HCT116 (cell line): ENCODE measurements around the gene NUBPL.

Source experiments
- EZH2 ChIP-seq: fragments of 200-600 bp; sonication (generic); IDR thresholded peaks from 2 replicates; pipeline ENCODE4 v1.6.1; 2017; ENCODE audit warnings: antibody characterized with exemption, mixed run types
- MAX ChIP-seq: IDR thresholded peaks from 2 replicates; pipeline ENCODE4 v1.6.1; 2012
- TF ChIP-seq, protein P1 (sequence below), 3 experiments: fragments of 200-600 bp in 1 of 3; sonication (generic) in 1 of 3; IDR thresholded peaks in 2 of 3; conservative IDR thresholded peaks in 1 of 3; 2 replicates each; pipeline ENCODE4 v1.5.1; 2012 to 2017; ENCODE audit warnings: low read depth in 2 of 3, low read length in 2 of 3, antibody characterized with exemption in 1 of 3, borderline replicate concordance in 1 of 3, control low read depth in 1 of 3, mild to moderate bottlenecking in 1 of 3, mixed read lengths in 1 of 3, mixed run types in 1 of 3, moderate library complexity in 1 of 3; ENCODE audit not compliant: insufficient read depth in 1 of 3

GRCh38 chr14:31611778-31612433 lies 50.7 kb downstream of the NUBPL start:
- TF ChIP-seq EZH2 (no peak), MAX (no peak)
- TF ChIP-seq, protein P1, sequence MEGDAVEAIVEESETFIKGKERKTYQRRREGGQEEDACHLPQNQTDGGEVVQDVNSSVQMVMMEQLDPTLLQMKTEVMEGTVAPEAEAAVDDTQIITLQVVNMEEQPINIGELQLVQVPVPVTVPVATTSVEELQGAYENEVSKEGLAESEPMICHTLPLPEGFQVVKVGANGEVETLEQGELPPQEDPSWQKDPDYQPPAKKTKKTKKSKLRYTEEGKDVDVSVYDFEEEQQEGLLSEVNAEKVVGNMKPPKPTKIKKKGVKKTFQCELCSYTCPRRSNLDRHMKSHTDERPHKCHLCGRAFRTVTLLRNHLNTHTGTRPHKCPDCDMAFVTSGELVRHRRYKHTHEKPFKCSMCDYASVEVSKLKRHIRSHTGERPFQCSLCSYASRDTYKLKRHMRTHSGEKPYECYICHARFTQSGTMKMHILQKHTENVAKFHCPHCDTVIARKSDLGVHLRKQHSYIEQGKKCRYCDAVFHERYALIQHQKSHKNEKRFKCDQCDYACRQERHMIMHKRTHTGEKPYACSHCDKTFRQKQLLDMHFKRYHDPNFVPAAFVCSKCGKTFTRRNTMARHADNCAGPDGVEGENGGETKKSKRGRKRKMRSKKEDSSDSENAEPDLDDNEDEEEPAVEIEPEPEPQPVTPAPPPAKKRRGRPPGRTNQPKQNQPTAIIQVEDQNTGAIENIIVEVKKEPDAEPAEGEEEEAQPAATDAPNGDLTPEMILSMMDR (IDR thresholded peaks at IDR 0.05 in 2 of 3, conservative IDR thresholded peaks at IDR 0.05 in 1 of 3; ENCODE audit: borderline replicate concordance in 1 of 3, insufficient read depth in 1 of 3, low read depth in 2 of 3, low read length in 2 of 3), result no peak
